ENCODE measurements around the gene DPM3.

The DPM3 gene

GRCh38 chr1:155125946-155126555 is 14.3 kb downstream of the DPM3 start:
- no peaks in the 10 kb centered on the region for H3K36me3 ChIP-seq (replicated peaks; ENCODE audit: insufficient read depth, low read length)
- no peak overlapping the region for H3K4me3 ChIP-seq (ENCODE audit: low read length)
- no peaks in the 10 kb centered on the region for H3K79me2 ChIP-seq (ENCODE audit: low read length)
- H3K9me3 ChIP-seq (replicated peaks; ENCODE audit: insufficient read depth, low read length), result no peaks in the 10 kb centered on the region
- no peak overlapping the region for H2AFZ ChIP-seq (ENCODE audit: low read length)
- H4K20me1 ChIP-seq (ENCODE audit: insufficient read depth, low read length), result no peaks in the 10 kb centered on the region
- peaks cover 5% of the 10 kb centered on the region; the same call in 1 of the 2 replicates for H3K4me1 ChIP-seq (ENCODE audit: low read length)
- no peak overlapping the region for H3K9ac ChIP-seq (ENCODE audit: low read length)
- DNase-seq, result no peak
- no peak overlapping the region for H3K27ac ChIP-seq (ENCODE audit: low read length)
- H3K4me2 ChIP-seq (ENCODE audit: low read depth, low read length), result 0 out of 2 replicates have a peak overlapping the region, but pooled peaks have one; percentile 92
- H3K9me2 ChIP-seq (replicated peaks; ENCODE audit: insufficient read depth, low read length), result no peaks in the 10 kb centered on the region
- H3K27me3 ChIP-seq (replicated peaks; ENCODE audit: insufficient read depth, low read length), result peaks cover 99% of the 10 kb centered on the region
- TF ChIP-seq EZH2 (optimal IDR thresholded peaks at IDR 0.05; ENCODE audit: low read depth, low read length) (peak; percentile 96), CTCF (IDR thresholded peaks at IDR 0.05; ENCODE audit: low read length) (no peak), EZH2phosphoT487 (IDR thresholded peaks at IDR 0.05; ENCODE audit: low read length) (peak; percentile 74; the same call in 1 of the 2 replicates)
- no peaks in the 10 kb centered on the region for H3F3A ChIP-seq (ENCODE audit: insufficient read depth, low read length)

- H3K4me1 ChIP-seq (ENCODE audit: low read length), result peaks cover 5% of the 10 kb centered on the region; the same call in 1 of the 2 replicates
- no peak overlapping the region for H3K4me3 ChIP-seq (ENCODE audit: low read length)
- no peaks in the 10 kb centered on the region for H3K9me3 ChIP-seq (replicated peaks; ENCODE audit: insufficient read depth, low read length)
- H3K4me2 ChIP-seq (ENCODE audit: low read depth, low read length), result no peak overlapping the region
- no peak for DNase-seq
- no peaks in the 10 kb centered on the region for H3K36me3 ChIP-seq (replicated peaks; ENCODE audit: insufficient read depth, low read length)
- H3K79me2 ChIP-seq (ENCODE audit: low read length), result no peaks in the 10 kb centered on the region
- TF ChIP-seq EZH2phosphoT487 (IDR thresholded peaks at IDR 0.05; ENCODE audit: low read length) (no peak), EZH2 (optimal IDR thresholded peaks at IDR 0.05; ENCODE audit: low read depth, low read length) (no peak), CTCF (IDR thresholded peaks at IDR 0.05; ENCODE audit: low read length) (no peak)
- no peak overlapping the region for H3K9ac ChIP-seq (ENCODE audit: low read length)
- peaks cover 99% of the 10 kb centered on the region for H3K27me3 ChIP-seq (replicated peaks; ENCODE audit: insufficient read depth, low read length)
- no peaks in the 10 kb centered on the region for H3K9me2 ChIP-seq (replicated peaks; ENCODE audit: insufficient read depth, low read length)
- no peaks in the 10 kb centered on the region for H3F3A ChIP-seq (ENCODE audit: insufficient read depth, low read length)
- H3K27ac ChIP-seq (ENCODE audit: low read length), result no peak overlapping the region
- no peak overlapping the region for H2AFZ ChIP-seq (ENCODE audit: low read length)
- no peaks in the 10 kb centered on the region for H4K20me1 ChIP-seq (ENCODE audit: insufficient read depth, low read length)
Observed at GRCh38 chr1:155125511-155125945, 14.8 kb downstream of the DPM3 start.

GRCh38 chr1:155124503-155125463 is 15.5 kb downstream of the DPM3 start:
- no peak overlapping the region for H3K9ac ChIP-seq (ENCODE audit: low read length)
- no peak overlapping the region for H3K4me2 ChIP-seq (ENCODE audit: low read depth, low read length)
- no peak overlapping the region for H3K4me3 ChIP-seq (ENCODE audit: low read length)
- no peak for DNase-seq
- no peaks in the 10 kb centered on the region for H3K9me2 ChIP-seq (replicated peaks; ENCODE audit: insufficient read depth, low read length)
- no peaks in the 10 kb centered on the region for H3K9me3 ChIP-seq (replicated peaks; ENCODE audit: insufficient read depth, low read length)
- H3K79me2 ChIP-seq (ENCODE audit: low read length), result no peaks in the 10 kb centered on the region
- no peak overlapping the region for H2AFZ ChIP-seq (ENCODE audit: low read length)
- peaks cover 99% of the 10 kb centered on the region for H3K27me3 ChIP-seq (replicated peaks; ENCODE audit: insufficient read depth, low read length)
- no peaks in the 10 kb centered on the region for H3F3A ChIP-seq (ENCODE audit: insufficient read depth, low read length)
- H4K20me1 ChIP-seq (ENCODE audit: insufficient read depth, low read length), result no peaks in the 10 kb centered on the region
- TF ChIP-seq EZH2 (optimal IDR thresholded peaks at IDR 0.05; ENCODE audit: low read depth, low read length), result no peak
- no peak for TF ChIP-seq CTCF (IDR thresholded peaks at IDR 0.05; ENCODE audit: low read length)
- TF ChIP-seq EZH2phosphoT487 (IDR thresholded peaks at IDR 0.05; ENCODE audit: low read length), result no peak
- H3K27ac ChIP-seq (ENCODE audit: low read length), result no peak overlapping the region
- H3K36me3 ChIP-seq (replicated peaks; ENCODE audit: insufficient read depth, low read length), result no peaks in the 10 kb centered on the region
- H3K4me1 ChIP-seq (ENCODE audit: low read length), result peaks cover 5% of the 10 kb centered on the region; the same call in 1 of the 2 replicates
